H9 (cell line): ENCODE measurements around the gene TFF2. TPM values are rescaled to one million over a fixed set of nuclear protein-coding genes. Genes with fewer than 3 reads are reported as not detected.

Source experiments
- DNase-seq: peaks from one replicate; pipeline ENCODE4 v3.0.0-alpha.2; 2017
- H2AFZ ChIP-seq: one replicate; pipeline ENCODE4 v1.6.1; 2013; ENCODE audit warnings: mild to moderate bottlenecking, low read length, control low read depth, moderate library complexity
- H2AK5ac ChIP-seq: 2 replicates; pipeline ENCODE4 v1.6.1; 2013; ENCODE audit warnings: low read length, control low read depth, mixed read lengths; ENCODE audit not compliant: insufficient read length
- H2BK120ac ChIP-seq: one replicate; pipeline ENCODE4 v1.6.1; 2013; ENCODE audit warnings: low read depth, mild to moderate bottlenecking, low read length, control low read depth, inconsistent platforms; ENCODE audit not compliant: poor library complexity, severe bottlenecking
- H2BK12ac ChIP-seq: 2 replicates; pipeline ENCODE4 v1.6.1; 2013; ENCODE audit warnings: low read length, control low read depth, mixed read lengths, low read depth; ENCODE audit not compliant: insufficient read length
- H2BK15ac ChIP-seq: 2 replicates; pipeline ENCODE4 v1.6.1; 2013; ENCODE audit warnings: low read depth, low read length, control low read depth
- H2BK20ac ChIP-seq: one replicate; pipeline ENCODE4 v1.6.1; 2013; ENCODE audit warnings: low read depth, mild to moderate bottlenecking, low read length, control low read depth, inconsistent platforms; ENCODE audit not compliant: poor library complexity, severe bottlenecking
- H2BK5ac ChIP-seq: 2 replicates; pipeline ENCODE4 v1.6.1; 2013; ENCODE audit warnings: low read length, control low read depth, mixed read lengths; ENCODE audit not compliant: insufficient read length
- H3K14ac ChIP-seq: 2 replicates; pipeline ENCODE4 v1.6.1; 2013; ENCODE audit warnings: low read length, control low read depth; ENCODE audit not compliant: insufficient read depth
- H3K18ac ChIP-seq: 2 replicates; pipeline ENCODE4 v1.6.1; 2013; ENCODE audit warnings: low read depth, mild to moderate bottlenecking, mixed read lengths, low read length, control low read depth; ENCODE audit not compliant: insufficient read length
- H3K23ac ChIP-seq: 2 replicates; pipeline ENCODE4 v1.6.1; 2013; ENCODE audit warnings: low read length, control low read depth, mixed read lengths, low read depth; ENCODE audit not compliant: insufficient read length
- H3K23me2 ChIP-seq: 2 replicates; pipeline ENCODE4 v1.6.1; 2013; ENCODE audit warnings: low read depth, mild to moderate bottlenecking, mixed read lengths, low read length, control low read depth; ENCODE audit not compliant: insufficient read length, poor library complexity, severe bottlenecking
- H3K27ac ChIP-seq: 2 replicates; pipeline ENCODE4 v1.5.1; 2013; ENCODE audit warnings: low read length, control low read depth, mixed read lengths, low read depth; ENCODE audit not compliant: insufficient read length
- H3K27me3 ChIP-seq: 2 replicates; pipeline ENCODE4 v1.6.1; 2013; ENCODE audit warnings: low read length, control low read depth, inconsistent platforms; ENCODE audit not compliant: insufficient read depth
- H3K4ac ChIP-seq: 2 replicates; pipeline ENCODE4 v1.6.1; 2013; ENCODE audit warnings: low read depth, mild to moderate bottlenecking, control low read depth, inconsistent platforms, low read length, moderate library complexity
- H3K4me1 ChIP-seq: 2 replicates; pipeline ENCODE4 v1.6.1; 2013; ENCODE audit warnings: low read length, control low read depth, inconsistent platforms; ENCODE audit not compliant: insufficient read depth
- H3K4me2 ChIP-seq: 2 replicates; pipeline ENCODE4 v1.6.1; 2013; ENCODE audit warnings: low read length, control low read depth, mixed read lengths; ENCODE audit not compliant: insufficient read length, insufficient read depth
- H3K56ac ChIP-seq: 2 replicates; pipeline ENCODE4 v1.6.1; 2013; ENCODE audit warnings: low read depth, mild to moderate bottlenecking, mixed read lengths, low read length, control low read depth; ENCODE audit not compliant: insufficient read length
- H3K79me1 ChIP-seq: 2 replicates; pipeline ENCODE4 v1.6.1; 2013; ENCODE audit warnings: low read depth, mild to moderate bottlenecking, moderate library complexity, low read length, control low read depth, inconsistent platforms; ENCODE audit not compliant: insufficient read depth, poor library complexity, severe bottlenecking
- H3K79me2 ChIP-seq: 2 replicates; pipeline ENCODE4 v1.6.1; 2013; ENCODE audit warnings: low read length, control low read depth, inconsistent platforms; ENCODE audit not compliant: insufficient read depth
- H3K9ac ChIP-seq: 2 replicates; pipeline ENCODE4 v1.6.1; 2013; ENCODE audit warnings: low read length, control low read depth, mixed read lengths; ENCODE audit not compliant: insufficient read length; ENCODE audit errors: extremely low read depth
- H3K9me3 ChIP-seq: one replicate; pipeline ENCODE4 v1.6.1; 2013; ENCODE audit warnings: low read depth, low read length, inconsistent platforms; ENCODE audit not compliant: control insufficient read depth
- H3T11ph ChIP-seq: one replicate; pipeline ENCODE4 v1.6.1; 2013; ENCODE audit warnings: mild to moderate bottlenecking, low read length, control low read depth, inconsistent platforms
- H4K20me1 ChIP-seq: one replicate; pipeline ENCODE4 v1.6.1; 2013; ENCODE audit not compliant: control insufficient read depth, insufficient read length, insufficient read depth
- H4K5ac ChIP-seq: 2 replicates; pipeline ENCODE4 v1.6.1; 2013; ENCODE audit warnings: low read depth, mild to moderate bottlenecking, mixed read lengths, low read length, control low read depth; ENCODE audit not compliant: insufficient read length
- H4K8ac ChIP-seq: replicated peaks from 2 replicates; pipeline ENCODE4 v1.6.1; 2013; ENCODE audit warnings: low read length, control low read depth, mixed read lengths, low read depth; ENCODE audit not compliant: insufficient read length
- H4K91ac ChIP-seq: 2 replicates; pipeline ENCODE4 v1.6.1; 2013; ENCODE audit warnings: low read depth, mild to moderate bottlenecking, moderate library complexity, mixed read lengths, low read length, control low read depth; ENCODE audit not compliant: insufficient read length
- H3K27ac Mint-ChIP-seq, 3 experiments: 2 replicates in 2 of 3; 3 replicates in 1 of 3; pipeline ENCODE4 v1.8.0; 2020 to 2021; ENCODE audit warnings: mixed read lengths in 3 of 3, mild to moderate bottlenecking in 1 of 3, moderate library complexity in 1 of 3
- H3K27me3 Mint-ChIP-seq: 2 replicates; pipeline ENCODE4 v1.8.0; 2021; ENCODE audit warnings: low read depth, mild to moderate bottlenecking, moderate library complexity, mixed read lengths
- H3K36me3 Mint-ChIP-seq, 3 experiments: 2 replicates in 2 of 3; 3 replicates in 1 of 3; pipeline ENCODE4 v1.8.0; 2020 to 2021; ENCODE audit warnings: low read depth in 3 of 3, mixed read lengths in 3 of 3; ENCODE audit not compliant: insufficient read depth in 1 of 3
- H3K4me1 Mint-ChIP-seq, 2 experiments: 2 replicates each; pipeline ENCODE4 v1.8.0; 2020; ENCODE audit warnings: mixed read lengths in 2 of 2
- H3K4me3 Mint-ChIP-seq, 2 experiments: 2 replicates in 1 of 2; 3 replicates in 1 of 2; pipeline ENCODE4 v1.8.0; 2020 to 2021; ENCODE audit warnings: mild to moderate bottlenecking in 2 of 2, mixed read lengths in 2 of 2, moderate library complexity in 1 of 2
- H3K9me3 Mint-ChIP-seq, 2 experiments: 2 replicates in 1 of 2; 3 replicates in 1 of 2; pipeline ENCODE4 v1.8.0; 2020; ENCODE audit warnings: mild to moderate bottlenecking in 2 of 2, mixed read lengths in 2 of 2, moderate library complexity in 1 of 2
- WGBS: extraction: QIAGEN DNeasy Blood & Tissue Kit; methylation state at CpG from one replicate; pipeline ENCODE4 v1.1.7; 2013; ENCODE audit warnings: missing lambda C conversion rate, low lambda C conversion rate, mixed read lengths; ENCODE audit not compliant: insufficient read length; ENCODE audit errors: extremely low coverage; 5-methylcytosine and 5-hydroxymethylcytosine counted together
- total RNA-seq: library from RNA; stranded (reverse); gene quantifications from 2 replicates; pipeline ENCODE4 v1.2.1, GENCODE V29; 2021
- TF ChIP-seq, protein P1 (sequence below): fragments of 200-600 bp; sonication (generic); conservative IDR thresholded peaks from 3 replicates; pipeline ENCODE4 v1.8.0; 2021; ENCODE audit warnings: antibody characterized with exemption, mild to moderate bottlenecking

Gene TFF2
- total RNA-seq, 1 experiment from 2014 or later: not detected

DNA sequence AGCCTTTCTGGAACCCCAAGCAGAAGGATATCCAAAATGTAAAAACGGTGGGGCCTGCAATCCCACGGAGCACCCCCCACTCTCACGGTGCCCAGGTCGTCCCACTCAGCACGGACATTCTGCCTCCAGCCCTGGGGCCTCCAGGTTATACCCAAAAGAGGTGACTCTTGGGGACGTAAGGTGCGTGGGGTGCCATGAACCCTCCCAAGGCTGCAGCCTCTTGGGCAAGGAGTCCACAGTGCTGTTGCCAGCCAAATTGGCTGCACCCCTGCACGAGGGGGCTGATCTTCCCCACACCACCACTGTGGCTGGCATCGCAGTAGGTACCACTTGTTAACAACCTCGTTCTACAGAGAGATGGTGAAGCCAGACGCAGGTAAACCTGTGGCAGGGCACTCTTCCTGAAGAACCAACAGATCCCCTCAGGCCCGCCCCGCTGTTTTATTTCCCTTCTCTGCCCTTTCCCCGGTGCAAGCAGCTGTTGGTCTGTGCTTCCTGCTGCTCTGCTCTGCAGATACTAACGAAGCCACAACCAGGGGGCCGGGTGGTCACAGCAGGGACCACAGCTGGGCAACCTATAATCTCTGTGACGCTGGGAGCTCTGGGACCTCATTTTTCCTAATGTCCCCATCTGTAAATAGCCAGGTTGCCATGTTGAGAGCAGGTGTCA is 44.3 kb downstream of the TFF2 start:
- Mint-ChIP-seq H3K36me3 (no peaks in the 10 kb centered on the region), H3K27ac (no peak overlapping the region), H3K27me3 (peaks cover 14% of the 10 kb centered on the region), H3K4me1 (peaks cover 8 to 9% of the 10 kb centered on the region in 2 experiments), H3K9me3 (no peaks in the 10 kb centered on the region; a peak in 1 of 5 replicates), H3K4me3 (no peak overlapping the region)
- TF ChIP-seq, protein P1, sequence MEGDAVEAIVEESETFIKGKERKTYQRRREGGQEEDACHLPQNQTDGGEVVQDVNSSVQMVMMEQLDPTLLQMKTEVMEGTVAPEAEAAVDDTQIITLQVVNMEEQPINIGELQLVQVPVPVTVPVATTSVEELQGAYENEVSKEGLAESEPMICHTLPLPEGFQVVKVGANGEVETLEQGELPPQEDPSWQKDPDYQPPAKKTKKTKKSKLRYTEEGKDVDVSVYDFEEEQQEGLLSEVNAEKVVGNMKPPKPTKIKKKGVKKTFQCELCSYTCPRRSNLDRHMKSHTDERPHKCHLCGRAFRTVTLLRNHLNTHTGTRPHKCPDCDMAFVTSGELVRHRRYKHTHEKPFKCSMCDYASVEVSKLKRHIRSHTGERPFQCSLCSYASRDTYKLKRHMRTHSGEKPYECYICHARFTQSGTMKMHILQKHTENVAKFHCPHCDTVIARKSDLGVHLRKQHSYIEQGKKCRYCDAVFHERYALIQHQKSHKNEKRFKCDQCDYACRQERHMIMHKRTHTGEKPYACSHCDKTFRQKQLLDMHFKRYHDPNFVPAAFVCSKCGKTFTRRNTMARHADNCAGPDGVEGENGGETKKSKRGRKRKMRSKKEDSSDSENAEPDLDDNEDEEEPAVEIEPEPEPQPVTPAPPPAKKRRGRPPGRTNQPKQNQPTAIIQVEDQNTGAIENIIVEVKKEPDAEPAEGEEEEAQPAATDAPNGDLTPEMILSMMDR: no peak
- no peak overlapping the region for H3K27ac ChIP-seq
- H2AK5ac ChIP-seq: no peak overlapping the region
- no peak overlapping the region for H3K4ac ChIP-seq
- no peaks in the 10 kb centered on the region for H3K4me1 ChIP-seq
- H3K9me3 ChIP-seq: no peaks in the 10 kb centered on the region
- H3K23me2 ChIP-seq: no peaks in the 10 kb centered on the region
- H3K56ac ChIP-seq: no peak overlapping the region
- H3K14ac ChIP-seq: no peak overlapping the region; the same call in 1 of the 2 replicates
- no peak overlapping the region for H2BK15ac ChIP-seq
- no peaks in the 10 kb centered on the region for H4K20me1 ChIP-seq
- H3K9ac ChIP-seq: no peak overlapping the region
- no peak overlapping the region for H2BK20ac ChIP-seq
- no peak overlapping the region for H2BK120ac ChIP-seq
- no peak overlapping the region for H3K18ac ChIP-seq
- no peaks in the 10 kb centered on the region for H3K79me2 ChIP-seq
- DNase-seq: no peak
- H3K23ac ChIP-seq: no peak overlapping the region
- WGBS: no CpG with 5 or more reads among the region's 17 CpGs
- no peak overlapping the region for H2BK12ac ChIP-seq
- no peak overlapping the region for H3T11ph ChIP-seq
- H4K8ac ChIP-seq: no peak overlapping the region
- H2BK5ac ChIP-seq: no peak overlapping the region
- no peak overlapping the region for H3K4me2 ChIP-seq
- H3K27me3 ChIP-seq: no peaks in the 10 kb centered on the region
- no peak overlapping the region for H2AFZ ChIP-seq
- H4K5ac ChIP-seq: no peak overlapping the region
- H4K91ac ChIP-seq: no peak overlapping the region
- no peaks in the 10 kb centered on the region for H3K79me1 ChIP-seq
